HepG2 (cell line): ENCODE data around the gene MPC1.

ENCODE experiments used
- CBX5 ChIP-seq: sonication (generic); formaldehyde crosslinking; IDR thresholded peaks from 2 replicates; pipeline ENCODE4 v1.4.0; 2020; ENCODE audit warnings: missing genetic modification reagents, borderline replicate concordance
- ETV6 ChIP-seq: sonication (generic); formaldehyde crosslinking; conservative IDR thresholded peaks from 2 replicates; pipeline ENCODE4 v1.4.0; 2020; ENCODE audit warnings: missing genetic modification reagents
- HMG20B ChIP-seq: conservative IDR thresholded peaks from 2 replicates; pipeline ENCODE4 v1.6.1; 2016; ENCODE audit warnings: missing genetic modification reagents, missing compliant biosample characterization
- POLR2AphosphoS5 ChIP-seq: IDR thresholded peaks from 2 replicates; pipeline ENCODE4 v1.6.1; 2012; ENCODE audit warnings: low read depth, low read length
- ZFP36 ChIP-seq: fragments of 150-350 bp; IDR thresholded peaks from 2 replicates; pipeline ENCODE4 v1.6.1; 2018; ENCODE audit warnings: borderline replicate concordance, low read length, low read depth; ENCODE audit not compliant: partially characterized antibody
- ZNF121 ChIP-seq: sonication (generic); formaldehyde crosslinking; IDR thresholded peaks from 2 replicates; pipeline ENCODE4 v1.5.0; 2020; ENCODE audit warnings: mild to moderate bottlenecking, missing genetic modification reagents
- ZNF20 ChIP-seq: sonication (generic); formaldehyde crosslinking; IDR thresholded peaks from 2 replicates; pipeline ENCODE4 v1.4.0; 2020; ENCODE audit warnings: mild to moderate bottlenecking, moderate library complexity, missing genetic modification reagents
- ZNF589 ChIP-seq: sonication (generic); formaldehyde crosslinking; conservative IDR thresholded peaks from 2 replicates; pipeline ENCODE4 v1.8.0; 2022; ENCODE audit warnings: mild to moderate bottlenecking, moderate library complexity, missing genetic modification reagents
- TF ChIP-seq, protein P1 (sequence below): sonication (generic); formaldehyde crosslinking; IDR thresholded peaks from 2 replicates; pipeline ENCODE4 v1.4.0; 2020; ENCODE audit warnings: missing genetic modification reagents

DNA sequence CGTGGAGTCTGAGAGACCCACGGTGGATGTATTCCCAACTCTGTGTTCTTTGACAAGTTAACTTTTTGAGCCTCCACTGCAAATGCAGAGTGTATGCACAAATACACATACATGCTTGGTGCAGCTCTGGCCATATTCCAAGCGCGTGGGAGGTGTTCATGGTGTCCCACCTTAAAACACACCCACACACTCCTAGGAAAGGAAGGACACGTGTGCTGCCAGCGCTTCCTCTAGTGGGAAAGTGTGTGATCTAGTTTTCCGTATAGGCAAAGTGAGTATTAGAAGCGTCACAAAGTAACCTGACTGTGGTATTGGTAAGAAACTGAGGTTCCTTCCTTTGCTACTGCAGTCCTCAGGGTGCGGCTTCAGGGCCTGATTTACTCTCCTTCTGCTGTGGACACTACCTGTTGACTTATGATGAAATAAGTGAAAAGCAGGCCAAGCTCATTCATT, 36.0 kb upstream of the MPC1 start:
- no peak for TF ChIP-seq ZFP36
- TF ChIP-seq ZNF589, result no peak
- no peak for TF ChIP-seq ZNF121
- no peak for TF ChIP-seq HMG20B (CRISPR knock-in tag)
- no peak for TF ChIP-seq CBX5
- TF ChIP-seq, protein P1, sequence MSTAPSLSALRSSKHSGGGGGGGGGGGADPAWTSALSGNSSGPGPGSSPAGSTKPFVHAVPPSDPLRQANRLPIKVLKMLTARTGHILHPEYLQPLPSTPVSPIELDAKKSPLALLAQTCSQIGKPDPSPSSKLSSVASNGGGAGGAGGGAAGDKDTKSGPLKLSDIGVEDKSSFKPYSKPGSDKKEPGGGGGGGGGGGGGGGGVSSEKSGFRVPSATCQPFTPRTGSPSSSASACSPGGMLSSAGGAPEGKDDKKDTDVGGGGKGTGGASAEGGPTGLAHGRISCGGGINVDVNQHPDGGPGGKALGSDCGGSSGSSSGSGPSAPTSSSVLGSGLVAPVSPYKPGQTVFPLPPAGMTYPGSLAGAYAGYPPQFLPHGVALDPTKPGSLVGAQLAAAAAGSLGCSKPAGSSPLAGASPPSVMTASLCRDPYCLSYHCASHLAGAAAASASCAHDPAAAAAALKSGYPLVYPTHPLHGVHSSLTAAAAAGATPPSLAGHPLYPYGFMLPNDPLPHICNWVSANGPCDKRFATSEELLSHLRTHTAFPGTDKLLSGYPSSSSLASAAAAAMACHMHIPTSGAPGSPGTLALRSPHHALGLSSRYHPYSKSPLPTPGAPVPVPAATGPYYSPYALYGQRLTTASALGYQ (CRISPR knock-in tag), result no peak
- TF ChIP-seq POLR2AphosphoS5, result no peak
- TF ChIP-seq ZNF20 (CRISPR knock-in tag), result no peak
- TF ChIP-seq ETV6 (CRISPR knock-in tag), result no peak
